NT2/D1 (cell line): Measurements from ENCODE around the gene SPOP.

Source experiments
- SUZ12 ChIP-seq: IDR thresholded peaks from 2 replicates; pipeline ENCODE4 v1.6.1; 2011; ENCODE audit not compliant: insufficient read length, insufficient read depth; ENCODE audit errors: extremely low read depth
- YY1 ChIP-seq: IDR thresholded peaks from 2 replicates; pipeline ENCODE4 v1.6.1; 2011; ENCODE audit not compliant: insufficient read length, insufficient read depth
- ZNF274 ChIP-seq: IDR thresholded peaks from 2 replicates; pipeline ENCODE4 v1.6.1; 2011; ENCODE audit warnings: mild to moderate bottlenecking, low read depth, low read length

GRCh38 chr17:49602783-49603182 is 75.1 kb downstream of the SPOP start:
- TF ChIP-seq SUZ12 (no peak), YY1 (no peak), ZNF274 (no peak)
